Heart left ventricle (tissue), 13 donors: ENCODE results near the gene PF4V1.

Experiments used
- CTCF ChIP-seq, 12 donors: fragments of 200-600 bp; sonication (generic) in 4 of 12; IDR thresholded peaks; one replicate each; pipeline versions ENCODE4 v1.5.0 to v1.8.0; 2018 to 2022; ENCODE audit warnings: antibody characterized with exemption in 12 of 12, mild to moderate bottlenecking in 5 of 12
- POLR2A ChIP-seq, 2 donors: fragments of 450-650 bp; IDR thresholded peaks; one replicate each; pipeline ENCODE4 v1.6.1; 2017; ENCODE audit warnings: antibody characterized with exemption in 2 of 2, mild to moderate bottlenecking in 2 of 2, moderate library complexity in 2 of 2
- donor health status: ischemic (EF 13 %, LVEDD 7.1; RV severe dilation, severe dysfunction).
- donor health status: DM: no; HTN: yes; CAD: no.
- donor health status: DM: no; HTN: no; CAD: no.
- donor health status: ischemic (EF 25% LVEDD 6.9; RV normal size, moderate dysfunction).
- donor health status: ischemic (EF 25% LVEDD 5.7; RV mildly dilated, moderate dysfunction).
- donor health status: ischemic (EF 35%, LVEDD 5.7; RV mildly dilated, moderate dysfunction).
- donor health status: nonischemic (EF 11% LVEDD 7.7; RV severe dilation, severe dysfunction).
- donor health status: DM: yes; HTN: yes; CAD: no.
- donor health status: PGD.
- donor health status: ischemic (EF 29% LVEDD 5.4; RV normal size, mild dysfunction).
- donor health status: nonischemic (EF 23%, LVEDD 6.1; RV moderate dilation, normal function).

- TF ChIP-seq CTCF (IDR thresholded peaks at IDR 0.05) (no peak), POLR2A (IDR thresholded peaks at IDR 0.05) (no peak)
Measured at GRCh38 chr4:73871511-73872310, 18.6 kb downstream of the PF4V1 start.
